Activated CD4-positive, alpha-beta T cell treated with anti-CD3 and anti-CD28 coated beads, Interleukin-2, amount 10 ng/mL, durations not matched to agents 7 days and 5 days (primary cell): ENCODE results near the gene AHSP. TPM values are rescaled to one million over a fixed set of nuclear protein-coding genes. Genes with fewer than 3 reads are reported as not detected.
"Not testable (repeated sequence)": the region's sequence is repeated elsewhere in the genome, so short reads cannot be mapped to it uniquely, and the experiment has no call there.

Source experiments
- CTCF ChIA-PET: fragments of 350-600 bp; sonication (Branson Sonifier 250); formaldehyde crosslinking; loops from one replicate; lab custom pipeline; 2021; ENCODE audit warnings: antibody characterized with exemption; lab: Charles Lee
- POLR2A ChIA-PET: fragments of 350-600 bp; sonication (Branson Sonifier 250); formaldehyde crosslinking; loops from one replicate; lab custom pipeline; 2021; ENCODE audit warnings: antibody characterized with exemption; lab: Charles Lee
- DNase-seq: peaks from one replicate; pipeline ENCODE4 v3.0.0-alpha.2; 2020
- H3K27ac Mint-ChIP-seq: one replicate; pipeline ENCODE4 v1.8.0; 2021; ENCODE audit warnings: mild to moderate bottlenecking, moderate library complexity, mixed read lengths
- H3K27me3 Mint-ChIP-seq: one replicate; pipeline ENCODE4 v1.8.0; 2021; ENCODE audit warnings: mixed read lengths
- H3K36me3 Mint-ChIP-seq: one replicate; pipeline ENCODE4 v1.8.0; 2021; ENCODE audit warnings: low read depth, mixed read lengths
- H3K4me1 Mint-ChIP-seq: one replicate; pipeline ENCODE4 v1.8.0; 2021; ENCODE audit warnings: mixed read lengths
- H3K4me3 Mint-ChIP-seq: one replicate; pipeline ENCODE4 v1.8.0; 2021; ENCODE audit warnings: mild to moderate bottlenecking, moderate library complexity, mixed read lengths
- H3K9me3 Mint-ChIP-seq: one replicate; pipeline ENCODE4 v1.8.0; 2021; ENCODE audit warnings: mixed read lengths
- total RNA-seq, 2 experiments: library from RNA; stranded (reverse); gene quantifications; one replicate each; pipeline ENCODE4 v1.2.3, GENCODE V29; 2021

The AHSP gene
- total RNA-seq, 2 experiments from 2014 or later: not detected

DNA sequence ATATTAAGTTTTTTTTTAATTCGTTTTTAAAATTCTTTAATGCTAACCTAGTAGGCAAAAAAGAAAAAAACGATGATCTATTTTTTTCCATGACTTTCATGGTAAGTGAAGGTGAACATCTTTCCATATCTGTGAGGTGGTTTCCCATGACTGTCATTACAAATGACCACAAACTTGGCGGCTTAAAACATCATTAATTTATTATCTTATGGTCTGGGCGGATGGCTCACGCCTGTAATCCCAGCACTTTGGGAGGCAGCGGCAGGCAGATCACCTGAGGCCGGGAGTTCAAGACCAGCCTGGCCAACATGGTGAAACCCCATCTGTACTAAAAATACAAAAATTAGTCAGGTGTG lies 10.5 kb downstream of the AHSP start:
- POLR2A ChIA-PET, DNase-seq, H3K36me3 Mint-ChIP-seq, H3K9me3 Mint-ChIP-seq, H3K4me1 Mint-ChIP-seq, CTCF ChIA-PET, H3K4me3 Mint-ChIP-seq, H3K27ac Mint-ChIP-seq: not testable (repeated sequence)
- H3K27me3 Mint-ChIP-seq: peaks cover 24% of the 10 kb centered on the region

DNA sequence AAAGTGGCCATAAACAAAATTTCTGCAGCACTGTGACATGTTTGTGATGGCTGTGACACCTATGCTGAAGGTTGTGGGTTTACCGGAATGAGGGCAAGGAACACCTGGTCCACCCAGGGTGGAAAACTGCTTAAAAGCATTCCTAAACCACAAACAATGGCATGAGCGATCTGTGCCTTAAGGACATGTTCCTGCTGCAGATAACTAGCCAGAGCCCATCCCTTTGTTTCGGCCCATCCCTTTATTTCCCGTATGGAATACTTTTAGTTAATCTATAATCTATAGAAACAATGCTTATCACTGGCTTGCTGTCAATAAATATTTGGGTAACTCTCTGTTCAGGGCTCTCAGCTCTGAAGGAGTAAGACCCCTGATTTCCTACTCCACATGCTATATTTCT lies 12.1 kb downstream of the AHSP start:
- POLR2A ChIA-PET, CTCF ChIA-PET, H3K9me3 Mint-ChIP-seq, H3K4me3 Mint-ChIP-seq, H3K4me1 Mint-ChIP-seq, H3K36me3 Mint-ChIP-seq, H3K27ac Mint-ChIP-seq, DNase-seq: not testable (repeated sequence)
- peaks cover 24% of the 10 kb centered on the region for H3K27me3 Mint-ChIP-seq

DNA sequence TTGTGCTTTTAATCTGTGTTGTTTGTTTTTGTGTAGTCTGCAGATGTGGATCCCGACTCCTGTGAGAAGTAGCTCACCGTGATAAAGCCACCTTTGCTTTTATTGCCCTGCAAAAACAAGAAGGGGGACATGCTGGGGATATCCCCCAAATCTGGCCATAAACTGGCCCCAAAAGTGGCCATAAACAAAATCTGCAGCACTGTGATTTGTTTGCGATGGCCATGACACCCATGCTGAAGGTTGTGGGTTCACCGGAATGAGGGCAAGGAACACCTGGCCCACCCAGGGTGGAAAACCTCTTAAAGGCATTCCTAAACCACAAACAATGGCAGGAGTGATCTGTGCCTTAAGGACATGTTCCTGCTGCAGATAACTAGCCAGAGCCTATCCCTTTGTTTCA lies 15.1 kb downstream of the AHSP start:
- ChIA-PET POLR2A (no interaction called here), CTCF (no interaction called here)
- Mint-ChIP-seq H3K27me3 (peaks cover 15% of the 10 kb centered on the region), H3K4me3 (no peak overlapping the region), H3K27ac (no peak overlapping the region), H3K4me1 (no peaks in the 10 kb centered on the region), H3K36me3 (no peaks in the 10 kb centered on the region), H3K9me3 (peaks cover 7% of the 10 kb centered on the region)
- DNase-seq: no peak

DNA sequence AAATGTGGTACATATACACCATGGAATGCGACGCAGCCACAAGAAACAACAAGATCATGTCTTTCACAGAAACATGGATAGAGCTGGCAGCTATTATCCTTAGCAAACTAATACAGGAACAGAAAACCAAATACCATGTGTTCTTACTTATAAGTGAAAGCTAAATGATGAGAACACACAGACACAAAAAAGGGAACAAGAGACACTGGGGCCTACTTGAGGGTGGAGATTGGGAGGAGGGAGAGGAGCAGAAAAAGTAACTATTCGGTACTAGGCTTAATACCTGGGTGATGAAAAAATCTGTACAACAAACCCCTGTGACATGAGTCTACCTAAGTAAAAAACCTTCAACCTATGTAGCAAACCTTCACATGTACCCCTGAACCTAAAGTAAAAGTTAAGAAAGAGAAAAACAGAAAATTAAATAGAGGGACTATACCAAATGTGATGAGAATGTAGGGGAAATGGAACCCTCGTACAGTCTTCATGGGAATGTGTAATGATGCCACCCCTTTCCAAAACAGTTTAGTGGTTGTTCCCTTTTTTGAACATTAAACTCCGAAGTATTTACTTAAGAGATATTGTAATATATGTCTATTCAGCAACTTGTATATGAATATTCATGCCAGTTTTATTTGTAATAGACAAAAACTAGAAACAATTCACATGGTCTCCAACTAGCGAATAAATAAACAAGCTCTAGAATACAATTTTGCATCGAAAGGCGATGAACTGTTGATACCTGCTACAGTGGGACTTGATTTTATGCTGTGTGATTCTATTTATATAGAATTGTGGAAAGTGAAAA lies 33.9 kb downstream of the AHSP start:
- ChIA-PET CTCF (no interaction called here), POLR2A (no interaction called here)
- DNase-seq: no peak
- Mint-ChIP-seq H3K36me3 (no peaks in the 10 kb centered on the region), H3K27me3 (peaks cover 7% of the 10 kb centered on the region), H3K9me3 (no peaks in the 10 kb centered on the region), H3K4me1 (no peaks in the 10 kb centered on the region), H3K4me3 (no peak overlapping the region), H3K27ac (no peak overlapping the region)

DNA sequence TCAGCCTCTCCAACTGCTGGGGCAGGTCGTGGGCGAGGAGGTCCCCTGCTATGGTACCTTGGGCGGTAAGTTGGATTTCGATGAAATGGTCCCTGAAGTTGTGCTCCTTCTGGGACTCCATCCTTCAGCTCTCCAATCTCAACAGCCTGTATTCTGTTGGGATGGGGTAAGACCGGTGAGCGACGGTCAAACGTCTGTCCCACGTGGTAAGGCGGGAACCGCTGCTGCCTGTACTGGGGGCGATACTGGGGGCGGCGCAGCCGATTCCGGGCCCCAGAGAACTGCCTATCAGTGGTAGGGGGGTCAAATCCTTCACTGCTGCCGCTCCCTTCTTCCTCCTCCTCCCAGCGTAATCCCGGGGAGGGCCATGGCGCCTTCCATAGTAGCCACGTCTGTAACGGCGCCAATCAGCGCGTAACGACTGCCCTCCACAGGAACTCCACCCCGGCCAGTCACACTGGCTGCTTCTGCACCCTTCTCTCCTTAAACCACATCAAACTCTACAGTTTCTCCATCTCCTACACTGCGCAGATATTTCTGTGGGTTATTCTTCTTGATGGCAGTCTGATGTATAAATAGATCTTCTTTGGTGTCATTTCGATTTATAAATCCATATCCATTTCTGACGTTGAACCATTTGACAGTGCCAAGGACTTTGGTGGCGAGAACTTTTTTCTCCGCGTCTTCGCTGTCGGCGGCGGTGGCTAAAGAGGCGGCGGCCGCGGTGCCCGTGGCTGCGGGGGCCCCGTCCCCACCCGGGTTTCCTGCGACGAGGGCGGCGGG lies 41.1 kb downstream of the AHSP start:
- Mint-ChIP-seq H3K9me3 (peaks cover 16% of the 10 kb centered on the region), H3K4me3 (no peak overlapping the region), H3K36me3 (peaks cover 5% of the 10 kb centered on the region), H3K27ac (no peak overlapping the region), H3K27me3 (peaks cover 46% of the 10 kb centered on the region), H3K4me1 (peaks cover 5% of the 10 kb centered on the region)
- DNase-seq: no peak
- ChIA-PET POLR2A (no interaction called here), CTCF (no interaction called here)

DNA sequence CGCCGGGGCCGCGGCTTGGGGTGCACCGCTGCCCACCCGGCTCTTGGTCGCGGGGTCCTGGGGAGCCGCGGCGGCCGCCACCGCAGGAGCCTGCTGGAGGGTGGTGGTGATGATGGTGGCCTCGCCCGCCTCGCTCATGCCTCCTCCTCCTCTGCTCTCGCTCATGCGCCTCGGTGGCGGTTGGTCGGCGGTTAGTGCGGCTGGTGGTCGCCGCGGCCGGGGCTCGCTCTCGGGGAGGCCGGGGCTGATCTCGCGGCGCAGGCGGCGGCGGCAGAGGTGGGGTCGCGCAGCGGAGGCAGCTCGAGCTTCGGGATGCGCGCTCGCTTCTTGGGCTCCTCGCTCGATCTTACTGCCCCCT lies 41.6 kb downstream of the AHSP start:
- POLR2A ChIA-PET: no interaction called here
- H3K27ac Mint-ChIP-seq: no peak overlapping the region
- H3K4me1 Mint-ChIP-seq: peaks cover 5% of the 10 kb centered on the region
- CTCF ChIA-PET: no interaction called here
- H3K27me3 Mint-ChIP-seq: peaks cover 49% of the 10 kb centered on the region
- no peak overlapping the region for H3K4me3 Mint-ChIP-seq
- H3K9me3 Mint-ChIP-seq: peaks cover 16% of the 10 kb centered on the region
- no peak for DNase-seq
- H3K36me3 Mint-ChIP-seq: peaks cover 5% of the 10 kb centered on the region

DNA sequence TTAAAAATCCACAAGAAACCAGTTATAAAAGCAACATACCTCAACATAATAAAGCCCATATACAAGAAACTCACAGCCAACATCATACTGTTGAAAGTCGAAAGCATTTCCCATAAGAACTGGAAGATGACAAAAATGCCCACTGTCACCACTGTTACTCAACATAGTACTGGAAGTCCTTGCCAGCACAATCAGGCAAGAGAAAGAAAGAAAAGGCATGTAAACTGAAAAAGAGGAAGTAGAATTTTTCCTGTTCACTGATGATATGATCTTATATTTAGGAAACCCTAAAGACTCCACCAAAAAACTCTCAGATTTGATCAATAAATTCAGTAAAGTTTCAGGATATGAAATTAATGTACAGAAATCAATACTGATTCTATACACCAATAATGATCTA lies 45.1 kb downstream of the AHSP start:
- no peak overlapping the region for H3K27ac Mint-ChIP-seq
- peaks cover 5% of the 10 kb centered on the region for H3K4me1 Mint-ChIP-seq
- H3K4me3 Mint-ChIP-seq: no peak overlapping the region
- DNase-seq: no peak
- H3K27me3 Mint-ChIP-seq: peaks cover 41% of the 10 kb centered on the region
- ChIA-PET CTCF (no interaction called here), POLR2A (no interaction called here)
- peaks cover 24% of the 10 kb centered on the region for H3K9me3 Mint-ChIP-seq
- peaks cover 5% of the 10 kb centered on the region for H3K36me3 Mint-ChIP-seq

DNA sequence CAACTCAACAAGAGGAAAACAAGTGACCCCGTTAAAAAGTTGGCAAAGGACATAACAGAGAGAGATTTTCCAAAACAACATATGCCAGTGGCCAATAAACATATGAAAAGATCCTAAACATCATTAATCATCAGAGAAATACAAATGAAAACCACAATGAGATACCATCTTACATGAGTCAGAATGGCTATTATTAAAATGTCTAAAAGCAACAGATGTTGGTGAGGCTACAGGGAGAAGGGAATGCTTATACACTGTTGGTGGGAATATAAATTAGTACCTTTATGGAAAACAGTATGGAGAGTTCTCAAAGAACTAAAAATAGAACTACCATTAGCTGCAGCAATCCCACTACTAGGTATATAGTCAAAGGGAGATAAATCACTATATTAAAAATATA lies 46.5 kb downstream of the AHSP start:
- H3K36me3 Mint-ChIP-seq, H3K4me1 Mint-ChIP-seq, POLR2A ChIA-PET, CTCF ChIA-PET, H3K4me3 Mint-ChIP-seq, DNase-seq, H3K27ac Mint-ChIP-seq: not testable (repeated sequence)
- peaks cover 29% of the 10 kb centered on the region for H3K27me3 Mint-ChIP-seq
- peaks cover 33% of the 10 kb centered on the region for H3K9me3 Mint-ChIP-seq

DNA sequence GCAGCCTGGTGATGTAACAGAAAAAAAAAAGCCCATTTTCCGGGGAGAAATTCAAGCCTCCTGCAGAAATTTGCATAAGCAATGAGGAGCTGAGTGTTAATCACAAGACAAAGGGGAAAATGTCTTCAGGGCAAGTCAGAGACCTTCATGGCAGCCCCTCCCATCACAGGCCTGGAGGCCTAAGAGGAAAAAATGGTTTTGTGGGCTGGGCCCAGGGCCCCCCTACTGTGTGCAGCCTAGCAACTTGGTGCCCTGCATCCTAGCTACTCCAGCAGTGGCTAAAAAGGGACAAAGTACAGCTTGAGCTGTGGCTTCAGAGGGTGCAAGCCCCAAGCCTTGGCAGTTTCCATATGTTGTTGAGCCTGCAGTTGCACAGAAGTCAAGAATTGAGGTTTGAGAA lies 49.7 kb downstream of the AHSP start:
- no peak overlapping the region for H3K4me3 Mint-ChIP-seq
- H3K36me3 Mint-ChIP-seq: no peaks in the 10 kb centered on the region
- H3K4me1 Mint-ChIP-seq: no peaks in the 10 kb centered on the region
- no peak for DNase-seq
- POLR2A ChIA-PET: no interaction called here
- peaks cover 40% of the 10 kb centered on the region for H3K9me3 Mint-ChIP-seq
- peaks cover 10% of the 10 kb centered on the region for H3K27me3 Mint-ChIP-seq
- CTCF ChIA-PET: no interaction called here
- no peak overlapping the region for H3K27ac Mint-ChIP-seq

Other genes with a start within 250 kb of the AHSP start
- gene ITGAX, start 172.7 kb upstream of the AHSP start, total RNA-seq: 1 to 10 TPM; 2.9 to 3.1 TPM
- not detected for gene ITGAD, start 134.6 kb upstream of the AHSP start, total RNA-seq
- gene COX6A2, start 99.5 kb upstream of the AHSP start, total RNA-seq: not detected
- gene ZNF843, start 85.1 kb upstream of the AHSP start, total RNA-seq: under 1 TPM; 0.07 to 0.12 TPM
- 10 to 100 TPM; 11.4 to 12.3 TPM for gene ARMC5, start 68.4 kb upstream of the AHSP start, total RNA-seq
- under 1 TPM; 0.20 to 0.48 TPM for gene TGFB1I1, start 55.7 kb upstream of the AHSP start, total RNA-seq
- under 1 TPM in 1 of 2 experiments, not detected in 1; 0.52 TPM for gene SLC5A2, start 44.8 kb upstream of the AHSP start, total RNA-seq
- gene RUSF1, start 19.5 kb upstream of the AHSP start, total RNA-seq: 10 to 100 TPM; 39.5 to 43.7 TPM